GM18508 (cell line): Measurements from ENCODE around the gene JCAD.

Experiments used
- ATAC-seq: cut with Tn5 transposase; IDR thresholded peaks from one replicate; pipeline ENCODE4 v1.9.1; 2021; ENCODE audit warnings: moderate number of reproducible peaks; ENCODE audit not compliant: insufficient read depth, unreplicated experiment

JCAD gene

DNA sequence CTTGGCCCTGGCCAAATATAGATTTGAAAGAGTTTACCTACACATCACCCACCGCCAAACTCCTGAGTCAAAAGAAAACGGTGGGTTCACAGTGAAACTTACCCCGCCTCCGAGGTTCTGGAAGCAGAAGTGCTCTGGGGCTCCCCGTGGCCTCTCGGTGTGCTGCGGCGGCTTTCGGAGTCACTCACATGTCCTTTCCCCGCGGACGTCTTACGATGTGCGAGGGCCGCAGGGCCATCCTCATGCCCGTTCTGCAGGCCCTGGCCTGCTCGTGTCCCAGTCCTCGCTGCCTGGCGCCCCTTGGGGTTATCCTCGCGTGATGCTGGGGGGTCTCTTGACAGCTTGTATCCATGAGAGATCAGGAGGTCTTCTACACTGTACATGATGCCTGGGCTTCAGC, 12.0 kb downstream of the JCAD start:
- no peak for ATAC-seq

DNA sequence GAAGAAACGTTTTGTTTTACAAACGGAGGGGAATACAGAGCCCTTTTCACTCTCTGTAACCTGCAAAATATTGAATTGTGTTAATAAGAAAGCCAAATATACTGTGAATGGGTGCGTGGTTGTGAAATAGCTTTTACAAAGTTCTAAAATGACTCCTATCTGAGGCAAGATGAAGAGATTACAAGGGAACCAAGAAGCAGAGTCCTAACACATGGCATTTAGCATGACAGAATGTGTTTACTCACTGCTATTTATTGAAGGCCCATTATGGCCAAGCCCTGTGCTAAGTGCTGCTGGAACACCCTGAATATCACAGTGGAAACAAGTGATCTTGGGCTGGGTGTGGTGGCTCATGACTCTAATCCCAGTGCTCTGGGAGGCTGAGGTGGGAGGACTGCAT, 12.9 kb downstream of the JCAD start:
- no peak for ATAC-seq

DNA sequence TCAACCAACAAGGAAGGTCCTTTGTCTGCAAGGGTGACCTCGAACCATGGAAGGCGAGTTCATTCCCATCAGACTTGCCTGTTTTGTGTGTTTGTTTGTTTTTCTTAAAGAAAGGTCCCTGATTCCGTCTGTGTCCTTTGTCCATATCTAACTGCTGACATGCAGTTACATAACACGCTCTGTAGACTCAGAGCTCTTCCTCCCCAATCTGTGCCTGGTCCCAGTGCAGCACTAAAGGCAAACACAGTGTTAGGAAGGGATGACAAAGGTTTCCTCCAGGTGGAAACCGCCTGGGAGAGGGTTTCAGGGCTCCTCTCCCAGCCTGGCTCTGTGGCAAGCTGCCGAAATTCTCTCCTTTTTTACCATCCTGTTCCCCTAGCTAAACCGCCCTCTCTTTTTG, 13.4 kb downstream of the JCAD start:
- no peak for ATAC-seq

DNA sequence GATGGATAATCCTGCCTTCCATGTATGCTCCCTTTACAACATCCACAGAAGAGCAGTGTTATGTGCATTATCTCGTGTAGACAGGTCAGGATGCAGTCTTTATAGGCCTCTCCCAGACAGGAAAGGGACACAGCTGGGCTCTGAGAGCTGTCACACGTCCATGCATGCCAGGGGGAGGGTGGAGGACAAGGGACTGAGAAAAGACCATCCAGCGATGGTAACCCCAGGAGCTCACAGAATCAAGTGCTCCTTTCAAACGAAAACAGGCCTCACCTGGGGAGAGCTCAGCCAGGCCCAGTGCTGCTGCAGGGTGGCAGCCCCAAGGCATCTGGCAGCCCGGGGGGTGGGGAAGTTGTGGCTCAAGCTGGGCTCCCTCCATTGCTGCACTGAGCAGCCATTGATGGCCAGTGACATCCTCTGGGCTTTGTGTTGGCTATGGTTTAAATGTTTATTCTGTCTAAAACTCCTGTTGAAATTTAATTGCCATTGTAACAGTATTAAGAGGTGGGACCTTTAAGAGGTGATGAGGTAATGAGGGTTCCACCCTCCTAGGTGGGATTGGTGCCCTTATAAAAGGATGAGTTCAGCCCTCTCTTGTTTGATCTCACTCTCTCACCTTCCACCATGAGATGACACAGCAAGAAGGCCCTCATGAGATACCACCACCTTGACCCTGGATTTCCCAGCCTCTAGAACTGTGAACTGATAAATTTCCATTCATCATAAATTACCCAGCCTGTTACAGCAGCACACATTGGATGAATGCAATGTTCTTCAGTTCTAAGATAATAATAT, 15.7 kb downstream of the JCAD start:
- no peak for ATAC-seq

DNA sequence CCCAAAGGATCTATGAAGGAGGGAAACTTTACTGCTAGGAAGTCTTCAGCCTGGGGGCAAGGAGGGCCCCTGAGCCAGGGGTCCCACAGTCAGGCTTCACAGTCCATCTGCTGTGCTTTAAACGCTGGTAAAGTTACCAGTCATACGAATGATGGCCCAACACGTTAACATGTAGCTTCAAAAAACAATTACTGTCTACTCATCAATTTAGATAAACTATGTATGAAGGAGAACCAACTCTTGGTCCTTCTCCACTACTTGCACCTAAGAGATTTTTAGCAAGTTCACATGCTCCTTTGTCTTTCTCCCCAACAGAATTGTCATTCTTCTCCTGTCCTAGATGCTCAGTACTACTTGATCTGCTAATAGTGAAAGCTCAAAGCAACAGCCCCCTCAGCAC, 16.6 kb downstream of the JCAD start:
- no peak for ATAC-seq

DNA sequence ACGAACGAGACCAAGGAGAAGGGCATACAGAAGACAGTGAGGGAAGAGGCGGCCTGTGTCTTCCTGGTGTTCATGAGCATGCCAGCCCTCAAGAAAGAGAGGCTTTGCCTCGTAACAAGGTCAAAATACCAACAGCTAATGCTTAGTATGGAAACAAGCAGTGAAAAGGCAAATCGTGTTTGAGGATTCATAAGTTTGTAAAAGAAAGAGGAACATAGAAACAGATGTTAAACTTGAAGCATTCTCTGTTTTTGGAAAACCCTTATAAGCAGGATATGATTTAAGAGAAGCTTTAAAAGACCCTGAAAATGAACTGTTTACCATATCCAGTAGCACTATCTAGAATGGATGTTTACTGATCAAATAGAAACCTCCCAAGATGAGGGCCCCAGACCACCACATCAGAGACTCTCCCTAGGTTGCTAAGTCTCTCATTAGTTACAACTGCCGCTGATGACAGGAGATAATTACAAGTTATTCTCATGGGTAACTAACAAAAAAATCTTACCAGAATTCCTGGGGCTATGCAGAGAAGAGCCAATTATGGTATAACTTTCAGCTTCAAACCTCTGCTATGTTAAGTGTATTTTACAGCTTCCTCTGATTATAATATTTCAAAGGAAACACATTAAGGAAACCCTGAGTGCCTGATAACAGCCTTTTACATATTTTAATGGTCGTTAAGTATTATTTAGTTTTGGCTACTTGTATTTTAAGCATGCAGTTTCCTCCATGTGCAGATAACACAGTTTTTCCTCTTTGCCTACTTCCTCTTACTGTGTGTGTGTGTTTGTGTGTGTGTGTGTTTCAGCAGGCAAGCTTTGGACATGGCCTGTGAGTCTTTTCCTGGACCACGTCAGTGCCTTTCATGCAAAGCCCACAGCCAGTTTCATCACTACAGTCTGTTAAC, 17.9 kb downstream of the JCAD start:
- no peak for ATAC-seq

DNA sequence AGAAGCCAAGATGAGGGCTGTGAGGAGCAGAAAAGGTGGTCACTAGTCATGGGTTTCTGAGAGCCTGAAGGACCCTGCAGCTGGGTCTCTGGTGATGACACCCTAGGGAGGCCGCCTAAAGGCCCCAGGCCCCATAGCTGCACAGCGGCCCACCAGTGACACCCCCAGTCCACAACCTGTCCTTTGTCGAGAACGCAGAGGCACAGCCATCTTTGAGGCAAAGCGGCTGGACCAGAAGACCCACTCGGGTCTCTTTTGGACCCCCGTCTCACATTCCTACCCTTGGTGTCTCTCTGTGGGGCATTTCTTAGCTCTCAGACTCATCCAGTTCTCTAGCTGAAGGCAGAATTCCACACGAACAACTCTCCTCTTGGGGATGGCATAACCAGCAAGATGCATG, 18.8 kb downstream of the JCAD start:
- no peak for ATAC-seq

DNA sequence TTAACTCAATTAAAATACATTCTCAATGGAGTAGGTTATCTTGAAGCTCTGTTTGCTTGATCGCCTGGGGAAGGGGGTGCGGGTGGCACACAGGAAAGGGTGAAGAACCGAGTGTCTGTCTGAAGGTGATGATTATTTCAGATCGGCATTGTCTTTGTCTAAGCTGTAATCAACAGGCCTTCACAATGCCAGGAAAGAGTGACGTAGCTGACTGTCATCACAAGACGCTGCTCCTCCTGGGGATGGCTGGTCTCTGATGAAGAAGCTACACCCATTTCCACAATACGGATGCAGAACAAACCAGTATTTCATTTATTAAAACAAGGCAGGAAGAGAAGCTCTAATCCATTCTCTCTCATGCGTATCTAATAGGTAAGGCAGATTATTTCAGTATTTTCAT, 19.4 kb downstream of the JCAD start:
- no peak for ATAC-seq

DNA sequence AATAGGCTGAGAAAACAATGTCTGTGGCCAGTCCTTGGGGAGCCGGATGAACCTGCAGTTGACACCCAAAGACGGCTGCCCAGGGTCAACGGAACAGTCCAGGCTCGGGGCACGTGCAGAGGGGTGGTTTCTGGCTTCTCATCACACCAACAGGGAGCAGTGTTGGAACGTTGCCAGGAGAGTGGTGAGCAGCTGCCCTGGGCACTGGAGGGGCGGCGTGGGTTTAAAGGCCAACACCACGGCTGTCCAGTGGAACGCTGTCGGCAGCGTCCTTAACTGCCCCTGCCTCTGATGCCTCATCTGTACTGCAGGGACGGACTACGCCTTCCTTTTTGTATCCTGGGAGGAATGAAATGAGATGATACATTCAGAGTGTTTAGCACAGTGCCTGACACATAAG, 19.8 kb downstream of the JCAD start:
- no peak for ATAC-seq

DNA sequence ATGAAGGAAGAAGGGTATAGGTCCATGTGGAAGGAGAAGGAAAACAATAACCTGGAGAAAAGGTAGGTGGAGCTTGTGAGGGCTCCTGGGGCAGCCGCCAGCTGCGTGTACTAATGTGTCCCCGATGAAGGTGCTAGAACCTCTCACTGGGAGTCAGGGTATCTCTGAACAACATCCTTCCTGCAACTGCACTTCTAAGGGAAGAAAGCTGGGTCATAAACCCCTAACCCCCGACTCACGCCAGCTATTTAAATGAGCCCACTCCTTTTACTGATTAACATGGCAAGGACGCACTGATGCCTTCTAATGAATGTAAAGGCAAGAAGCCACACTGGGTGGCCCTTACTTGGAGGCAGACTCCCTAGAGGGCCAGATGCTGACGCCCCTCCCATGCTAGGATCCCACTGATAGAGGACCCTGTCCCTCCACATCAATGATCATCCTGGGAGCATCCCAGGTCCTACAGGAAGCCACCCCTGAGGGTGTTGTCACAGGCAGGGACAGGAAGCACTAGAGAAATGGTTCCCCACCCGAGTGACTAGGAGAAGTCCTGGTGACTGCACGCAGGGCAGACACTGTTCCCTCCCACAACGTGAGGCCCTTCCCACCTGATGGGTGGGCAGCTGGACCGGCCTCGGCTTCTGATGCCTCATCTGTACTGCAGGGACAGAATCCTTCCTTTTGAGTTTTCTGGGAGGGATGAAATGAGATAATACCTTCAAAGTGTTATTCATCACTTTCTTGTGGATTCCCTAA, 20.4 kb downstream of the JCAD start:
- ATAC-seq = no peak

DNA sequence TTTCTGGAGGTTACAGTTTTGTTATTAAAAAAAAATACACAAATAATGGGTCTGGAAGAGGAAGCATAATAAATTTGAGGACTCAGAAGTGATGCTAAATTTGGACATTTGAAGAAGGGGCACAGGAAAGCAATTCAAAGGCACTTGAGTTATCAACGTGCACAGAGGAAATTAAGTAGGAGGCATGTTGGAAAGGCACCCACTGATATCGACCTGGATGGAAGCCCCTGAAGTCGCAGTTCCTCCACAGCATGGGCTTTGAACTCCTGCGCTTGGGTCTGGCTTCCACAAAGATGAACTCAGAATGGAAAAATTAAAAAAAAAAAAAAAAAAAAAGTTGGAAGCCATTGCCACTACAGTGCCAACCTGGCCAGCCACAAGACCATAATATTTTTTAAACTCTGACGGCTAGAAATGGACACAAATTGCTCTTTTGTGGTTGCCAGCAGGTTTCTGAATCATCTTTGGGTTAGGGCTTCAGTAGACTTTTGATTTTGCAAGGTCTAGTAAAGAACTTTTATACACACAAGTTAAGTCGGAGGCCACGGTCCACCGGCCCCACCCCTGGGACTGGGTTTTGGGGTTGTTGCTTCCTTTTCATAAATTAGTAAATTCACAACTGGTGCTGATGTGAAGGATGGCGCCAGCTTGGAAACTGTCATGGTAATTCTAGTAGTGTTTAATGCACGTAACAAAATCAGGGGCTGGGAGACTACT, 21.6 kb downstream of the JCAD start:
- no peak for ATAC-seq

DNA sequence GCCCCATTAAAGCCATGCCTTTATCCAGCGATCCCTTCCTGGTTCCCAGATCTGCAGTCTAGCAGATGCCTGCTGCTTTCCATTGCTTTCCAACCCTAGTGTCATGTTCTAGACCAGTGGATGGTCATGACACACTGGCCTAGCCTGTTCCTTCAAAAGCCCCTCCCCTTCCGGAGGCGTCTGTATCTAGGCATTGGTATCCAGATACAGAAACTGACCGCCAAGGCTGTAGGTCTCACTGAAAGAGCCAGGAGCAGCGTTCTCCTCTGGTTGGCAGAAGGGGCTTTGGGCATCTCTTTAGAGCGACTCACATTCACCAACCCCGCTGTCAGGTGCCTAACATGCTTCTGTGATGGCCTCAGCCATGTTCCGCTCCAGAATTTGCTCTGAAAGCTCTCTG, 22.6 kb downstream of the JCAD start:
- ATAC-seq = no peak

DNA sequence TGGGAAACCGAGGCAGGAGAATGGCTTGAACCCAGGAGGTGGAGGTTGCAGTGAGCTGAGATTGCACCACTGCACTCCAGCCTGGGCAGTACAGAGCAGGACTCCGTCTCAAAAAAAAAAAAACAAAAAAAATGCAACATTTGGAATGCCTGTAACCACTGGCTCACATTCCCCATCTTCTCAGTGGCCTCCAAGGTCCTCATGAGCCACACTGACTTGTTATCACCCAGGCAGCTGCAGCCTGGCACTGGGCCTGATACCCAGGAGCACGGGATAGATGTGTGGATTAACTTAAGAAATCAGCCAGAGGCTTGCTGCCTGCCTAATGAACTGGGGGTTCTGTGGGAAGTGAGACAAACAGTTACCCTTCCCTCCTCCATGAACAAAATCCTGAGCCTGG, 23.0 kb downstream of the JCAD start:
- ATAC-seq = no peak

DNA sequence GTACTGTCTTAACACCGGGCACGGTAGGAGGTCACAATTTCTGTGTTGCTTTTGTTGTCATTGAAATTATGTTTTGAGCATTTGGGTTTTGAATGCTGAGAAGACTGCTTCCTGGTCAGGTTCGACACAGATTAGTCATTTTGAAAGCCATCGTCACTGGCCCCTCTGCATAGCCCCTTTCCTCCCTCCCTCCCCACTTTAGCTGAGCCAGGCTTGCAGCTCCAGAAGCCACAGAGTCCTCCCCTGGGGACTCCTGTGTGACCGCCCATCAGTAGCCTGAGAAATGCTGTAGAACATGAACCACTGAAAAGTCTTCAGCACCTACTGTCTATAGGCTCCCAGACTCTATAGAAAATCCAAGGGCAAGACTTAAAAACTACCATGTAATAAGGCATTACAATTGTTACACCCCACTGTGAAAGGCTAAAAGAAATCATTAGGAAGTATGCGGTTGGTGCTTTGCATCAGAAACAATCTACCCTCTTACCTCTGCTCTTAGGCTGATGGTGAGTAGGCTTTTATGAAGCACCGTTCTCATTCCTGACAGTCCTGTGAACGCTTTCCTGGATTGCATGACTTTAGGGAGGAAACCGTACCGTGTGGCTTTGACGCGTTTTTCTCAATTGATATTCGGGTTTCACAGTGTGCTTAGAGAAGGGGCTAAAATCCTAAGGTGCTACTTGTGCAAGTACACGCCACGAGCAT, 24.8 kb downstream of the JCAD start:
- no peak for ATAC-seq

DNA sequence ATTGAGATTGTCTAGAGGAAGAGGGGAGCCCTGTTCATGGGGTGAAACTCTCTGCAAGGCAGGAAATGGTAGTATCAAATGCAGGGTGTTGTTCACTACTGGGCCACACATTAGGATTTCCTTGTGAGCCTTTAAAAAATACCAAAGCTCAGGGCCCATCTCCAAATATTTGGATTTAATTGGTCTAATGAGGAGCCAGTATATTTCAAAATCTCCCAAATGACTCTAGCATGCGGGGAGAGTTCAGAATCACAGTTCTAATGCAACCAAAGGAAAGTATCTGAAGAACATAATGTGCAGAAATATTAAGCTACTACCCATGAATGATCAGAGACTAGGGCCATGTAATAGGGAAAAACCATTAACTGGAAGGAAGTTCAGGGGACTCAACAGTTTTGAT, 27.3 kb downstream of the JCAD start:
- no peak for ATAC-seq

DNA sequence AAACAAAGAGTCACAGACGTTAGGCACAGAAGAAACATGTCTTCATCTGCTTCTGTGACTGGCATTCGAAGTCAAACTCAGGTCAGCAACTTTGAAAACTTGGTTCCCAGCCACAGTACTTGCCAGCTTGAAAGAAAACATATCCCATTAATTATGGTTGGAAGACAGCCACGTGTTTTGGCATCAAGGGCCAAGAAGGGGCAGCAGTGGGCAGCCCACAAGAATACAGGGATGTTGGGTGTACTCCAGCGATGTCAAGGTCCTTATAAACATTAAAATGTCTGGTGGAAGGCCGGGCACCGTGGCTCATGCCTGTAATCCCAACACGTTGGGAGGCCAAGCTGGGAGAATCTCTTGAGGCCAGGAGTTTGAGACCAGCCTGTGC, 29.5 kb downstream of the JCAD start:
- ATAC-seq = no peak

DNA sequence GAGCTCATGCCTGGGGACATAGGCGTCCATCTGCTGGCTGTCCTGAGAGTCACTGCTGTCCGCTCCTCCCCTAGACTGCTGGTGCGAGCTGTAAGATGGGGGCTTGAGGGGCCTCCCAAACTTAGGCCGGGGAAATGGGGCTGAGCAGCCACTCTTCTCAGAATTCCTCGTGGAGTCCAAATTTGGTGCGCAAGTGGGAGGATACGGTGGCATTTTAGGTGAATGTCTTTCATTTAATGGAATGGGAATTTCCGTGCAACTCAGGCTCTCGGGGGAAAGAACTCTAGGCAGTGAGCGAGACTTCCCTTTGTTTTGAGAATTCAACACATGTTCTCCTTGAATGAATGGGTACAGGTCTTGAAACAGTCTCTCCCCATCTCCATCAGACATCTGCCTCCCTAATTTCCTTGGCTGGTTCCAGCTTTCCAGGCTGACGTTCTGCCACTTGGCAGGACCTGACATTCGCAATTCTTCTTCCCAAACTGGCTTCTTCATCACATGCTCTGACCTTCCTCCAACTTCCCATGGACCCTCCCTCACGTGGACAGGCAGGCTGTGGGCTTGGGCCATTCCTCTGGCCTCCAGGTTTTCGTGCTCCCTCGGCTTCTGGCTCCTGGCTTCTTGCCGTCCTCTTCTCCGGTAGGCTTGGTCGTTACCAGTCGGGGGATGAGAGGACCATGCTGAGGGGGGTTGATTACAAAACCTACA, 30.1 kb downstream of the JCAD start:
- ATAC-seq = no peak

DNA sequence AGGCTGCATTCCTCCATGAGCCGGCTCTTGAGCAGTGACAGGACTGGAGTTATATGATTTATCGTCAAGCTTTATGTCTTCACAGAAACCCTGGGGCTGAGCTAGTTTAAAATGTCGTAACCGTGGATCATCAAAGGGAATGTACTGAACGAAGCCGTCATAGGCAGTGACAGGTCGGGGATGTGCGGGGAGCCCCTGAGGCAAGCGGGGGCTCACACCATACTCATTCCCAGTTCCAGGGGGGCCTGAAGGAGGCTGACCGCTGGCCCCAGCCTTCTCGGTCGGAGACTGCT, 30.7 kb downstream of the JCAD start:
- no peak for ATAC-seq

DNA sequence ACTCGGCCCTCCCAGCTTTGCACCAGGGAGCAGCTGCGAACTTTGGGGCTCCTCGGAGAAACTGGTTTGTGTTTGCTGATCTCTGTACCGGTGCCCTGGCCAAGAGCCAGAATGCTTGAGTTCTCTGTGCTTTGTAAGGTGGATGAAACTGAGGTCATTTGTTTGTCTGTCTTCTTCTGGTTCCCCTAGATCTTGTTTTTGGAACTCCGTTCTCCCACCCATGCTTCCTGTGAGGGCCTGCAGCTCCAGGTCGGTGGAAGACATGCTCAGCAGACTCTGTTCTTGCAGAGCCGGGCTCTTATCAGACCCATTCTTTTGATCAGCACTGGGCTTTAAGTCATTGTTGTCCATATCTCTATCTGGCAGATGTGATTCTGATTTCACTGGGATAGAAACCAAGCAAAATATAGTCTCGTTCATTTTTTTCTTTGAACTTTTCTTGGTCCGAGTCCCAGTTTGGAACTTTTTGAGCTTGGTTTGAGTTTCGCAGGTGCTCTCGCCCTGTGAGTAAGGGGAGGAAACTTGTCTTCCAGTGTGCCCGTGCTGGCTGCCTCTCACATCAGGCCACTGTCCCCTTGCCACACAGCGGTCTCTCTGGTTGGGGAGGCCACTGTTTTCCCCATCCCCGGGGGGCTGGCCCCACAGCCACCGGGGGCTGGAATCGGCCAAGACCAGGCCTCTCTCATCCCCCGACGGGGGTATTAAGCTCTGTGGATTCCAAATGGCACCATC, 31.2 kb downstream of the JCAD start:
- ATAC-seq = no peak
